DMS53 treated with DMSO at 0.1 percent for 48 hours (cell line): Measurements from ENCODE around the gene TRIM32.
"Not testable (repeated sequence)": the region's sequence is repeated elsewhere in the genome, so short reads cannot be mapped to it uniquely, and the experiment has no call there.

Experiments
- DNase-seq: peaks from one replicate; lab custom pipeline; 2025; ENCODE audit not compliant: unreplicated experiment; lab: John Stamatoyannopoulos, UW

Gene TRIM32

GRCh38 chr9:116674210-116674980, 12.7 kb upstream of the TRIM32 start:
- no peak for DNase-seq

- no peak for DNase-seq
Observed at GRCh38 chr9:116683535-116683934, 3.6 kb upstream of the TRIM32 start.

GRCh38 chr9:116685166-116685565, 1.9 kb upstream of the TRIM32 start:
- DNase-seq: no peak

GRCh38 chr9:116686135-116686534, 970 bp upstream of the TRIM32 start:
- DNase-seq: peak; percentile 7

- no peak for DNase-seq
Observed at GRCh38 chr9:116686693-116687073, 422 bp upstream of the TRIM32 start.

- no peak for DNase-seq
Observed at GRCh38 chr9:116687754-116688135, 640 bp downstream of the TRIM32 start.

- DNase-seq: no peak
Observed at GRCh38 chr9:116688806-116689485, 1.8 kb downstream of the TRIM32 start.

- DNase-seq: no peak
Observed at GRCh38 chr9:116689486-116690032, 2.5 kb downstream of the TRIM32 start.

GRCh38 chr9:116690805-116691204, 3.7 kb downstream of the TRIM32 start:
- not testable (repeated sequence) for DNase-seq

- DNase-seq: no peak
Observed at GRCh38 chr9:116691607-116692006, 4.5 kb downstream of the TRIM32 start.

- DNase-seq: no peak
Observed at GRCh38 chr9:116692616-116693015, 5.5 kb downstream of the TRIM32 start.

- DNase-seq: no peak
Observed at GRCh38 chr9:116693233-116693731, 6.2 kb downstream of the TRIM32 start.

- no peak for DNase-seq
Observed at GRCh38 chr9:116694785-116695291, 7.7 kb downstream of the TRIM32 start.

GRCh38 chr9:116695438-116695837, 8.3 kb downstream of the TRIM32 start:
- no peak for DNase-seq

GRCh38 chr9:116697362-116697761, 10.3 kb downstream of the TRIM32 start:
- DNase-seq: no peak

- no peak for DNase-seq
Observed at GRCh38 chr9:116697887-116698286, 10.8 kb downstream of the TRIM32 start.

GRCh38 chr9:116700279-116700678, 13.2 kb downstream of the TRIM32 start:
- no peak for DNase-seq

- no peak for DNase-seq
Observed at GRCh38 chr9:116700882-116701865, 14.1 kb downstream of the TRIM32 start.

GRCh38 chr9:116701940-116702642, 15.0 kb downstream of the TRIM32 start:
- no peak for DNase-seq

GRCh38 chr9:116703634-116704033, 16.5 kb downstream of the TRIM32 start:
- DNase-seq: no peak
